HG03159 (cell line): Measurements from ENCODE around the gene TM9SF3.

Experiments
- ATAC-seq: cut with Tn5 transposase; IDR thresholded peaks from one replicate; pipeline ENCODE4 v1.9.1; 2021; ENCODE audit warnings: mild to moderate bottlenecking, moderate library complexity; ENCODE audit not compliant: unreplicated experiment

Gene TM9SF3

DNA sequence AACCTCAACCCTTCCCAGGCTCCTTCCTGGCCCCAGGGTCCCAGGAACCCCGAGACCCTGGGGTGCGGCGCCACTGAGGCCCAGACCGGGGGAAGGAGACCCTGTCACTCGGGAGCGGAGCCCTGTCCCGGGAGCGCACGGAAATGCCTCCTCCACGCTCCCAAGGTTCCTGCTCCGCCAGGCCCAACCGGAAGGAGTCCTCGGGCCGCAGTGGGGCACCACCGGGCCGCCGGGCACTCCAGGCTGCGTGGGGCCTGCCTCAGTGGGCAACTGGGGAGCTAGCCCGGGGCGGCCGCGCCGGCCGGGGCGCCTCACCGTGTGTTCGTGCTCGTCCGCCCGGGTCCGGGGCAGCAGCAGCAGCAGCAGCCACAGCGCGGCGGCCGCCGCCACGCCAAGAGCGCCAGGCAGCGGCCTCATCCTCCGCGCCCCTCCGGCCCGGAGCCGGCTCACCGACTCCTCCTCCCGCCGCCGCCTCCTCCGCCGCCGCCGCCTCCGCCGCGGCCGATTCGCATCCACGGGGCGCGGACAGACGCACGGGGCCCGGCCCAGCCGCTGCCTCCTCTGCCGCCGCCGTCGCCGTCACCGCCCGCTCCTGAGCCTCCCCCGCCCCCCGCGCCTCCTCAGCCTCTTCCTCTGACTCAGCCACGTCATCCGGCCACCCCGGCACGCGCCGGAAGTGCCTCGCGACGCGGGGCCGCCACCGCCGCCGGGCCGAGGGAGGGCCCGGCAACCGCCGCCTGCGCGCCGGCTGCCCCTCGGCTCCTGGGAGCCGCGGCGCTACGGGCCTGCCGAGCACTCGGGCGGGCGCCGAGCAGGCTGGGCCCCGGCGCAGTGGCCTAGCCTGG, at the start of gene TM9SF3:
TM9SF3 (minus strand) TSS at position 594 of the 845 bp plus-strand sequence; CDS start at position 417, 177 bp downstream.
- ATAC-seq, result peak; percentile 62

DNA sequence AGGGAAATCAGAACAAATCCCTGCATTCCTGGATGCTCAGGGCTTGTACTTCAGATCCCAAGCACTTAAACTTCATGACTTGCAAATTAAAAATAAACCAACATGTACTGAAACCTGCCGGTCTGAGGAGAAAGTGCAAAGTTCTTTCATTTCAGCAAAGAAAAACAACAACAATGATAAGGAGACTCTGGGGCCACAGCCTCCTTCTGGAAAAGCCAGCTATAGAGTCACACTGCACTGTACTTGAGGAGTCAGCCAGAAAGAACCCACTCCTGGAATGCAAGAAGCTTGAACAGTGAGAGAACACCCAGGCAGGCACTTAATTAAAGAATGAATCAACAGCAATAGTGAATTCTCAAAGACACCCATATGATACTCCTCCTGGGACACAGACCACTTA, 49.7 kb upstream of the TM9SF3 start:
- no peak for ATAC-seq

DNA sequence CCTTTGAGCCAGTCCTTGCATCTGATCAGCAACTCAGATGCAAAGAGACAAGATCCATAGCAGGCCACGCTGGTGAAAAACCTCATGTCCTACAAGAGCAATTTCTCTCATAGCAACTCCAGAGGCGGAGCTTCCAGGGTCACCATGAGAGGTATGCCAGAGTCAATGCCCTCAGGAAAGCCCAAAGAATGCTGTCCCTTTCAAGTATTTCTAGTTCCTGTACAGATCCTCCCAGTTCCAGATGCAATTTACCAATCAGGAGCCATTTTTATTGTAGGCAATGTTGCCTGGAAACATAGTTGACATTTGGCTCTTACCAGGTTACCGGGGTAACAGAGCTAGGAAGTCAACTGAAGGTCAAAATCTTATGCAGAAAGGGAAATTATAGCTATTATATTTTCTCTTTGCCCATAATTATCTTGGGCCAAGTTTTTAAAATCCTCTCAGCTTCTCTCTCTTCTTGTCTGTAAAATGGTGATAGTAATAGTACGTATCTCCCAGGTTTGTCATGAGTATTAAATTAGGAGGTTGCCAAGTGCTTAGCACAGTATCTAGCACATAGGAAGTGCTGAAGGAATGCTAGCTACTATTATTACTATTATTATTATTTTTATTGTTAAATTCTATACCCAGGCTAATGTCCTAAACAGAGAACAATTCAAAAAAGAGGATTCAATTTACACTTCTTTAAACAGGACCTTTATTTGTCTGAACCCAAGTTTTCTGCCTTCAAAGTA, 46.3 kb upstream of the TM9SF3 start:
- ATAC-seq, result no peak

DNA sequence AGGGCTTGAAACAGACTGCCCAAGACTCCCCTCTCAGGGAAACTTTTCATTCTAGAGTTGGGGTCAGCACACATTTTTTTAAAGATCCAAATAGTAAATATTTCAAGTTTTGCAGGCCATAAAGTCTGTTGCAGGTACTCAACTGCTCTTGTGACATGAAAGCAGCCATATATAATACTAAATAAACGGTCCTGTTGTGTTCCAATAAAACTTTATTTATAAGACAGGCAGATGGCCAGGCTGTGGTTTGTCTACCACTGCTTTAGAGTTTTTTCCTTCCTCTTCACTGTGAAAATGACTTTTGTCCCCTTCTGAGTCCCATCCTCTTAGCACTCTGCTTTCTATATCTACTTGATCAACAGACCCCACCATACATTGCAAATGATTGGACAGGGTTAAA, 40.5 kb upstream of the TM9SF3 start:
- no peak for ATAC-seq

DNA sequence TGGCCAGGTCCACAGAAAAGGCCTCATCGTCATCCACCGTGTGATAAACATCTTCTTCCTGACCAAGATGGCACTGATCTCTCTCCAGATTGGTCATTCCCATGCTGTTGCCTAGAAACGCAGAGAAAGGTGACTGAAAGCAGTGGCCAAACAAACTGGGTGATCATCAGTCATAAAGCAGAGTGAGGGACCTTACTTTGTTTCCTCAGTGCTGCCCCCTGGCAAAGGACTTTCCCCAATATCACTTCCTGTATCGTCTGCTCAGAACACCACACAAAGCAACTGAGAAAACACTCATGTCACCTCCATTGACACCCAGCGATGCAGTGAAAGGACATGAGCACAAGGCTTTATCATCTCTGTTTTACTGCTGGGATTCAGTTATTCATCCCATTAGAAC, 40.0 kb upstream of the TM9SF3 start:
- no peak for ATAC-seq

DNA sequence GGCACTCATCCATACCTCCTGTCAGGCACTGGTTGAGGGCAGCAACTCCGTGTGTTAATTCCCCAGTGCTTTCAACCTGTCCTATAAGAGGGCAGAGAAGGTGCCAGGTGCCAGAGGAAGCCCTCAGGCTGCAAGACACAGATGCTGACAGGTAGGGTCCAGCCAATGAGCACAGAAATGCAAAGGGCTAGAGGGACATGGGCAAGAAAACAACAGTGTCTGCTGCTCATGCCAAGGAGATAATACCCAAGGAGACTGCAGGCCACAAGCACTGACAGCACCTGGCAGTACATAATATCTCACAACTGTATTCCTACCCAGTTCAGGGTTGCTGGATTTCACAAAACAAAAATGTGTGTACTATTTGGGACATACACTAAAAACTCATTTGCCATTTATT, 38.4 kb upstream of the TM9SF3 start:
- ATAC-seq, result no peak

DNA sequence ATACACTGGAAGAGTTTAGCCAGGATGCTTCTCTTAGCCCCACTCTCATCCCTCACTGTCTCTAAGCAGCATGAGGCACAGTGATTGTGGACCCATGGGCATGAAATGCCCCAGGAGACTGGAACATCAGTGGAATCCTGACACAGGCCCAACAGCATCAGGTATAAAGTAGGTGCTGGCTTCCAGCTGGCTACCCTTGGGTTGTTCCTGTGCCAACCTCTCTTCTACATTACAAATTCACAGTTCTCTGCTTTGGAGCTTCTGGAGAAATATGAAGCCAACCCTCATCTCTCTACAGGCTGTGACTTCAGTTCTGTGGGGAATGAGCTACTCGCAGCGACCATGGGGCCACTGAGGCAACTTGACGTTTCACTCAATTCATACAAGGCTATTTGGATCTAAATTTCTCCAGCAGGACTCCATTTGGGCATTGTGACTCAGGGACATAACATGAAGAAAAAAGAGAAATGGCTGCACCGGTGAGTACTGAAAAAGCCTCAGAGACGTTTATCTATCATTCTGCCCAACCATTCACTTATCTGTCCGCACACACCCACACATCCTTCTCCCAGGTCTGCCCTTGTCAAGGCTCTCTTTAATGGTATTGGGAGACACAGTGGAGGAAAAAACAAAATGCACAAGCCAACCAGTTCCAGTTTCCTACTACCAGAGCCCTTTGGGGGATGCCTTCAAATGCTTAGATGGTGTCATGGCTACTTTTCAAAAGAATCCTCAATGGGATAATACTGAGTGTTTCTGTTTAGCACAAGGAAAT, 35.4 kb upstream of the TM9SF3 start:
- no peak for ATAC-seq

DNA sequence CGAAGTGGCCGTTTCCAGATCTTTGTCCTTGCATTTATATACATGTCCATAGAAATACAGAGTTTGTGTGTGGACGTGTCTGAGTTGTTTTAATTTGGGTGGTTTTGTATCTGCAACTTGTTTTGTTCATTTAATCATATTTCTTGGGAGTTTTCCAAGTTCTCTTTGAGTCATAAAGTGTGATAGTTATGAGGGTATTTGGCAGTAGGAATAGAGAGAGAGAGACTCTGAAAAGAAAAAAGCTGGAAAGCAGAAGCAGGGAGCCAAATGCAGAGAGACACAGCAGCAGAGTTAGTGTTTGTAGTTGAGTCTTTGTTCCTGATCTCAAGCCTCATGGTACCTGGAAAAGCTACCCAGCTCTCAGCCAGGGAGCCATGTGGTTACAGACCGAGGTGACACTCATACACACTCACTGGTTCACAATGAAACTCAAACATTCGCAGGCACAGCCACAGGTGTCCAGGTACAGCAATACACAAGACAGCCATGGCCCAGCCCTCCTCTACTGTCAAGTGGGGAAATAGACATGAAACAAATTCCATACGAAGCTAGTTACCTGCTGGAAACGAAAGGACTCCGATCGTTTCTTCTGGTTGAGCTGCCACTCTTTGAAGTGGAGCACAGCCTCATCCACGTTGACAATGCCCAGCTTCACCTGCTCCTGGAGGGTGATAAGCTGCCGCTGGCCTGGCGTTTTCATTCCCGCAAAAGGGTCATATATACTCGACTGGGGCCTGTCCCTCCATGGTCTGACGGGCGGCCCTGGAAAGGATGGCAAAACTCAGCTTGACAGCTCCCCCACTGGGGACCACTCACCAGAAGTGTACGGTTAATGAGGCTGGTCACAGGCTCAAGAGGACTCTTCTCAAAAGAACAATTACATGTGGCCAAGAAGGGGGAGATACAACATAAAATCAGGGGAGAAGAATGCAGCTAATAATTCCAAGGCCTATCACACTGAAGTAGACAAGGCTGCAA, 33.3 kb upstream of the TM9SF3 start:
- ATAC-seq, result no peak

DNA sequence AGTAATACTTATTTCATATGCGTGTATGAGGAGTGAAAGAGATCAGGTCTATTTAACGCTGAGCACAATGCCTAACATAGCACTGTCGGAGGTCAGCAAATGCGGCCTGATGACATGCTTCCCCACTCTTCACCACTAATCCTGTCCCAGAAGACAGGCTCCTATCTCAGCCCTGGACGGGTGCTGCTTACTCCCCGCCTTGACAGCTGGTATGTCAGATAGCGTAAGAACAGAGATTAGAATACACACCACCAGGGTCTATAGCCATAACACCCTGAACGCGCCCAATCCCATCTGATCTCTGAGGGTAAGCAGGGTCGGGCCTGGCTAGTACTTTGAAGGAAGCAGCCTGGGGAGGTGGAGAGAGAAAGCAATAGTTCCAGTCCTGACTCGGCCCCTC, 32.3 kb upstream of the TM9SF3 start:
- ATAC-seq, result no peak

DNA sequence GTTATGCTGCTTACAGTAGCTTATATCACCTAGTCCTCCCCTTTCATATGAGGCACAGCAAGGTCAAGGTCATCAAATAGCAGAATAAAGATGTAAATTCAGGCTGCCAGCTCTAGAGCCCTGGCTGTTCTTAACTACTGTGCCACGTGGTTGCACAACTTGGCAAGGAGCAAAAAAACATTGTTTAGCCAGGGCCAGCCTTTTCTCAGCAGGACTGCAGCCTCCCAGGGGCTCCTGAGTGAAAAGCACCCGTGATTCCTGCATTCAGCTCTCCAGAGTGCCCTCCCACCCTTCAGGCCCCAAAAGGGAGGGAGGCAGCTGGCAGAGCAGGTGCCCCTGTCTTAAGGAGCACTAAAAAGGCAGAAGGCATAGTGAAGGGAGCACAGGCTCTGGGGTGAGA, 31.8 kb upstream of the TM9SF3 start:
- ATAC-seq, result no peak

DNA sequence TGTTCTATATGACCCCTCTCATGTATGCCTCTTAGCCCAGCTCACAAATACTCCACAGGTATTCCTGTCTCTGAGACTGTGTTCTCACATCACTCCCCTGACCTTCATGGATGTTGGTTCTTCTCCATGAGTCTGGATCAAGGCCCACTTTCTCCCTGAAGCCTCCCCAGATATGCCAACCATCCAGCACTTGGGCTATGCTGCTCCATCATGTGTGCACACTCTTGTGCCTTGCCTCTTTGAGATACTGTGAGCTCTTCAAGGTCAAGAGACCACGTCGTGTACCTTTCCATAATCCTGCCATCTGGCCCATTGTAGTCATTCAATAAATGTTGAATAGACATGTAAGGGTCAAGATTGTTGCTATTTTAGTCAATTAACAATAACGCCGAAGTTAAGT, 30.1 kb upstream of the TM9SF3 start:
- ATAC-seq, result no peak

DNA sequence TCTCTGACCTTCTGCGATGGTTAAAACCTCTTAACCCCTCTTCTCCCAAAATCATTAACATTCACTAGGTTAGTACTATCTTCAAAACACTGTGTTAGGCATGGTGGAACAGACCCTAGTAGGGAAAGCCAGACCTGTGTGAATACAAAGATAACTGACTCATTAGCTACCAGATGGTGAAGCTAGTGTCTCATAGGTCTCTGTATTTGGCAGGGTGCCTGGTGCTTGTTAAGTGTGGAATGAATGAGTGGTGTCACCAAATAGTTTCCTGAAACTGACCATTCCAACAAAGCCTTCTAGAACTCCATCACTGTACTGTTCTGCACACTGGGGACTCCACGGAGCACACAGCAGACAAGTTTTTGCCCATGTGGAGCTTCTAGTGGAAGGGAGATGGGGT, 27.7 kb upstream of the TM9SF3 start:
- no peak for ATAC-seq

DNA sequence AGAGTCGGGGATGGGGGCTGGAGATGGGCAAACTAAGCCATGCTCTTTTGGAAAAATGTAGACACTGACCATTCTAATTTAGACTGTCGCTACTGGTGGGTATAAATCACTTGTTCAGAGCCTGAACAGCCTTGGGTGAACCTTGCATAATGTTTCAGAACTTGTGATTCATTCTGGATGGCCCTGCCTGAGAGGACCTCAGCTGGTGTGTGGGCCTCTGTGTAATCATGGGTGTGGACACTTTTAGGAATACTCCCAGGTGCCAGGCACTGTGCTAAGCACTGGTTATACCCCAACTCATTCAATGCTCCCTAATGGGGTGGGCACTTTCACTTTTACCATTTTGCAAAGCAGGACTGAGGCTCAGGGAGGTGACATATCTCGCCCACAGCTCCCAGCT, 26.8 kb upstream of the TM9SF3 start:
- no peak for ATAC-seq

DNA sequence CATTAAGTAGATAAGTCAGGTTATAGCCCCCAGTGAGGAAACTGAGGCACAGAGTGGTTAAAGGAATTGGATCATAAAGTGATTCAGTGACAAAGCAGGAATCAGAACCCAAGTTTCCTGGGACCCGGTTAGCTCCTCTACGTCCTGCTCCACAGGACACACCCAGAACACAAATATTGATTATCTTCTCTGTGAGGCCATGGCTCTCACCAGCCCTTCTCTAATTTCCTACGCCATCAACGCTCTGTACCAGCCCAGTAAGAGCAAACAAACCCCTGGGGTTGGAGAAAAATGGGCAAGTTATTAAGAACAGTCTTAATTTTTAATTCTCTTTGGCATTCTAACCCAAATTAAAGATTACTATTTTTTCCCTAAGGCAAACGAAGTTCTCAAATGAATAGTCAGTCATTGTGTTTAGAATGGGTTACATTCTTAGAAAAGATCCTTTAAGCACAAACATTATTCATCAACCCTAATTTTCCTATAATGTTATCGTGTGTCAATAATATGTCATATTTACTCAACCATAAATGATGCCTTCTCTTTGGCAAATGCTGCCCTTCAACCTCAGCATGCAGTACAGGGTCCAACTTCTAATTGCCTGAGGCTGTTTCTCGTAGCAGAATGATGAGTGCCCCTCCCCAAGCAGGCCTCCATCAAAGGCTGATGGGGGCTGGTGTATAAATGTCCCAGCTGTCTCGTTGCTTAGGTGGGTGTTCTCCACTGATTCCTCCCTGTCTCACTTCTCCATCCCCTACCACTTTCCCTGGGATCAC, 25.4 kb upstream of the TM9SF3 start:
- no peak for ATAC-seq

DNA sequence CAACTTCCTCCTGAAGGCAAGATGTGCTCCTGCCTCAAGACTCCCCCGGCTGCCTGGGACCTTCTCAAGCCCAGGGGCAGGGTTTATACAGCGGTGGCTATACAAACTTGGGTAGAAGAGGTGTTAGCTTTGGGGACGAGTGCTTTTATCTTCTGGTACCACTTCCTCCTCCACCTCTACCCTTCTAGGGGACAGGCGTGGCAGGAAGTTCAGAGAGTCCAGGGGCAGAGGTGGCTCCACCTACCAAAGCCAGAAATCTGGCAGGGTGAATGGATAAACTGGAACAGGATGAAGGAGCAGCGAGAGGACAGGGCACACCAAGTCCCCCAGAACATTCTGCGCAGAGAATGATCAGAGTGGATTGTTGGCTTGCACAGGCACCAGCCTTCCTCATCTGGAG, 24.0 kb upstream of the TM9SF3 start:
- ATAC-seq, result no peak

DNA sequence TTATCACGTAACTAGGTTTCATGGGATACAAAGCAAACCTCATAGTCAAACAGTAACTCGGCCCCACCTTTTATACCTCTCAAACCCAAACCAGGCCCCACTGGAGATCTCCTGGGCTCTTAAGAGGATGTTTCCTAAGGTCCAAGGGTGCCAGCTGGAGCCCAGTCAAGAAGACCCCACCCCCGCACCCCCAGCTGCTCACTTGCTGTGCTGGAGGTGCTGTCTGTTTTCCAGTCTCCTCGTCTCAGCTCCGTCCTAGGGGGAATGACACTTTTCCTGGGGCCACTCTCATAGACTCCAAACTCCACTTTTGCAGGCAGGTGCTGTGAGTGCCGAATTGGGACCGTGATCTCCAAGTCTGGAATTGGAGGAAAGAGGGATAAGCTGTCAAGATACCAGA, 22.7 kb upstream of the TM9SF3 start:
- no peak for ATAC-seq

DNA sequence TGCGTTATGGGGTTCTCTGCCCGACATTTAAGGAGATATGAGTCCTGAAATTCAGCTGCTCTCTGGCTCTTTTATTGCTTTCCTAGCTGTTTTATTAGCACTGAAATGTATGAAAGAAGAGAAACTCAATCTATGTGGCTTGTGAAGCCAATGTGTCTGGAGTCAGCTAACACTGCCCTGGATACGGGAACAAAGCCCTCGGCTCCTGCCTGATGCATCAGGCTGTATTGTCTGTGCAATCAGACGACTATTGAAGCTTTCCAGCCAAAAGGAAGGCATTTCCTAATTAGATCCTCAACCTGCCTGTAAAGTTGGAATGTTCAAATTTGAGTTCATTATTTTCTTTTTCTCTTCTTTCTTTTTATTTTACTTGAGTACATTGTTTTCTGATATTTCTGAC, 22.0 kb upstream of the TM9SF3 start:
- ATAC-seq, result no peak

DNA sequence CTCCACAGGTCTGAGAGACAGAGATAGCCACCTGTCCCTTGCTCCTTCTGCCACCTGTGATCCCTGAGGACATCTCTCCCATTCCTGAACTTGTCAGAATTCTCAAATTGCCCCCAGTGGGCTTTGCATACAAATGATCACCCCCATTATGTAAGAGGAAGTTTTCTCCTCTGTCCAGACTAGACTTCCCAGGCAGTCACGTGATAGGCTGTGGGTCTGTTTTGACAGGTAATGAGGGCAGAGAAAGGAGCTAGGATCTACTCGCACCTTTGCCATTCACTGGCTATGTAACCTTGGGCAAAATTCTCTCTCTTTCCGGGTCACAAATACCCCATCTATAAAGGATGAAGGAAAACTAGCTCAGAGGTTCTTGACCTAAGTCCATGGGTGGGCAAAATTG, 21.4 kb upstream of the TM9SF3 start:
- ATAC-seq, result no peak

DNA sequence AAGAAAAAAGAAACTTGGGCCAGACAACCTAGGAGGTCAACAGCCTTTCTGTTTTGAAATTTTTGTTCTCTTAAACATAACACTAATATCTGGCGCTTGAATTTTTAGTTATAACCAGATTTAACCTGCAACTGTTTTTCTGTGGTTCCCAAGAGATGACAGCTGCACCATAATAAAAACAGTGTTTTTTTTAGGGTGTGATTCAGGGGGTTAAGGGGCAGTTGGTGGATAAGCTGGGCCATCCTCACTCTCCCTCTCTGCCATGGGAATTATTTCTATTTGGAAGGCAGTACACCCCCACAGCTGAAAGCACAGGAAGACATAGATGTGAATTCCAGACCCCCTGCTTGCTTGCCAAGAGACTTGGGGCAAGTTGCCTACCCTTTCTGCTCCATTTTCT, 20.1 kb upstream of the TM9SF3 start:
- no peak for ATAC-seq

DNA sequence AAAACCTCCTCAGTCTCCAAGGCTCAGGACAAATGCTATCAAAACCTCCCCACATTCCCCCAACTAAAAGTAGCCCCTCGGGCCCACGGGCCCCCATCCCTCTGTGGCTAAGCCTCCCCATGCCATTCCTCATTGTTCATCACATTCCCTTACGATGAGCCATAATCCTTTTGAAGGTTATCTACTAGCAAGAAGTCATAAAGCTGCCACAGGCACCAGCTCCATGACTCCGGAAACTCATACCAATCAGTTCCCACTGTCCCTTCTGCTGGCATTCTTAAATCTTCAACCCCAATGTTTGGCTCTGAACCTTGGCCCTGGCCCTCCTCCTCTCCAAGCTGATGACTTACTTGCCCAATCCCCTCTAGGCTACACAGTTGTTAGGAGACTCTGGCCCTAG, 19.4 kb upstream of the TM9SF3 start:
- ATAC-seq, result no peak
